ENCODE measurements around the gene NKAIN4. TPM values are rescaled to one million over a fixed set of nuclear protein-coding genes. Genes with fewer than 3 reads are reported as not detected.

Gene NKAIN4
- total and polyA plus RNA-seq, 4 donors: not detected

DNA sequence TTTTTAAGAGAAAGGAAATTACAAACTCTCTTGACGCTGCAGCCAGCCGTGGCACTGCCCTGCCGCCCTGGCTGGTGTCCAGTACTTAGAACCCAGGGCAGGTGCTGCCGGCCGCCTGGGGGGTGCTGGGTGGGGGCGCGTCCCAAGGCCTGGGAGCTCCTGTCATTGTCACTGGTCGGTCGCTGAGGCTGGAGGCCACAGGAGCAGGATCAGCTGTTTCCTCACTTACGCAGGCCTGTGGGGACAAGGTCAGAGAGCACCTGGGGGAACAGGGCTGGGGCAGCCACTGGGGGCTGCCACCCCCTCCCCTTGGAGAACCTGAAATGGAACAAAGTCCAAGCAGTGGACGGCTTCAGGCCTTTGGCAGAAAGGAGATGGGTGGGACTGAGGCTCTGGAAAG is 13.0 kb downstream of the NKAIN4 start:
- Histone ChIP-seq H3K27me3 (ENCODE audit: control insufficient read depth in 1 of 2, insufficient read depth in 2 of 2, low read length in 1 of 2) (no peaks in the 10 kb centered on the region), H3K4me1 (ENCODE audit: control insufficient read depth in 1 of 2, insufficient read depth in 2 of 2, low read length in 2 of 2) (no peaks in the 10 kb centered on the region), H3K9me3 (ENCODE audit: control insufficient read depth, low read length) (no peaks in the 10 kb centered on the region), H3K27ac (ENCODE audit: low read depth in 1 of 2, low read length in 2 of 2) (no peak overlapping the region), H3K36me3 (ENCODE audit: control insufficient read depth in 1 of 2, insufficient read depth in 2 of 2, low read length in 1 of 2) (no peaks in the 10 kb centered on the region), H3K4me3 (ENCODE audit: low read length in 2 of 2) (no peak overlapping the region)
- DNase-seq (no peak), ATAC-seq (ENCODE audit: low FRiP score) (no peak)
- intact Hi-C loops (cut with DNase I): no loop called here
- WGBS, 2 donors: 23 to 35% methylated on average over 11 of the region's 11 CpGs

DNA sequence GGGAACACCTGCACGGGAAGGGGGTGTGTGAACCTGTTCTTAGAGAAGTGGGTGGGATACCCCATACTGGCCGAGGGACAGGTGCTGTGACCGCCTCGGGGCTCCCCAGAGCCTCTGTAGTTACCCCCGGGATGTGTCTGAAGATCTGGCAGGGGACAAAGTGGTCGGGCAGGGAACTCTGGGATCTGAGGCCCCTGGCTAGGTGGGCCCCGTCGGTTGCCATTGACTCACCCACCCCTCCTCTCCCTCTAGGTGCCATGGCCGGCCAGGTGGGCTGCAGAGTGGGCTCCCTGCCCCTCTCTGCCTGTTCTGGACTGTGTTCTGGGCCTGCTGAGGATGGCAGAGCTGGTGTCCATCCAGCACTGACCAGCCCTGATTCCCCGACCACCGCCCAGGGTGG is 14.3 kb downstream of the NKAIN4 start:
- Histone ChIP-seq H3K27me3 (ENCODE audit: control insufficient read depth in 1 of 2, insufficient read depth in 2 of 2, low read length in 1 of 2) (no peaks in the 10 kb centered on the region), H3K4me3 (ENCODE audit: low read length in 2 of 2) (no peak overlapping the region), H3K27ac (ENCODE audit: low read depth in 1 of 2, low read length in 2 of 2) (no peak overlapping the region), H3K4me1 (ENCODE audit: control insufficient read depth in 1 of 2, insufficient read depth in 2 of 2, low read length in 2 of 2) (no peaks in the 10 kb centered on the region), H3K9me3 (ENCODE audit: control insufficient read depth, low read length) (no peaks in the 10 kb centered on the region), H3K36me3 (ENCODE audit: control insufficient read depth in 1 of 2, insufficient read depth in 2 of 2, low read length in 1 of 2) (no peaks in the 10 kb centered on the region)
- no peak for ATAC-seq (ENCODE audit: low FRiP score)
- 91% methylated on average over 11 of the region's 11 CpGs for WGBS, 2 donors
- intact Hi-C loops (cut with DNase I): no loop called here
- DNase-seq: no peak

- DNase-seq: no peak
- Histone ChIP-seq H3K4me3 (ENCODE audit: low read length in 2 of 2) (no peak overlapping the region), H3K4me1 (ENCODE audit: control insufficient read depth in 1 of 2, insufficient read depth in 2 of 2, low read length in 2 of 2) (no peaks in the 10 kb centered on the region), H3K36me3 (ENCODE audit: control insufficient read depth in 1 of 2, insufficient read depth in 2 of 2, low read length in 1 of 2) (no peaks in the 10 kb centered on the region), H3K27ac (ENCODE audit: low read depth in 1 of 2, low read length in 2 of 2) (no peak overlapping the region), H3K27me3 (ENCODE audit: control insufficient read depth in 1 of 2, insufficient read depth in 2 of 2, low read length in 1 of 2) (no peaks in the 10 kb centered on the region), H3K9me3 (ENCODE audit: control insufficient read depth, low read length) (no peaks in the 10 kb centered on the region)
- intact Hi-C loops (cut with DNase I): no loop called here
- no peak for ATAC-seq (ENCODE audit: low FRiP score)
- 90 to 91% methylated on average over 29 to 30 of the region's 30 CpGs for WGBS, 2 donors
These were observed 14.8 kb downstream of the NKAIN4 start for GRCh38 chr20:63239431-63239830.

GRCh38 chr20:63238514-63239125 is 15.6 kb downstream of the NKAIN4 start:
- WGBS, 2 donors: 69 to 74% methylated on average over 16 of the region's 16 CpGs
- Histone ChIP-seq H3K4me1 (ENCODE audit: control insufficient read depth in 1 of 2, insufficient read depth in 2 of 2, low read length in 2 of 2) (no peaks in the 10 kb centered on the region), H3K27ac (ENCODE audit: low read depth in 1 of 2, low read length in 2 of 2) (no peak overlapping the region), H3K27me3 (ENCODE audit: control insufficient read depth in 1 of 2, insufficient read depth in 2 of 2, low read length in 1 of 2) (no peaks in the 10 kb centered on the region), H3K36me3 (ENCODE audit: control insufficient read depth in 1 of 2, insufficient read depth in 2 of 2, low read length in 1 of 2) (no peaks in the 10 kb centered on the region), H3K9me3 (ENCODE audit: control insufficient read depth, low read length) (no peaks in the 10 kb centered on the region), H3K4me3 (ENCODE audit: low read length in 2 of 2) (no peak overlapping the region)
- ATAC-seq (ENCODE audit: low FRiP score) (no peak), DNase-seq (no peak)
- intact Hi-C loops (cut with DNase I): no loop called here

GRCh38 chr20:63238031-63238430 is 16.2 kb downstream of the NKAIN4 start:
- 76 to 84% methylated on average over 10 of the region's 10 CpGs for WGBS, 2 donors
- ATAC-seq (ENCODE audit: low FRiP score) (no peak), DNase-seq (no peak)
- no peaks in the 10 kb centered on the region for H3K27me3 ChIP-seq (ENCODE audit: control insufficient read depth in 1 of 2, insufficient read depth in 2 of 2, low read length in 1 of 2)
- H3K4me1 ChIP-seq (ENCODE audit: control insufficient read depth in 1 of 2, insufficient read depth in 2 of 2, low read length in 2 of 2): no peaks in the 10 kb centered on the region
- no peak overlapping the region for H3K27ac ChIP-seq (ENCODE audit: low read depth in 1 of 2, low read length in 2 of 2)
- H3K4me3 ChIP-seq (ENCODE audit: low read length in 2 of 2): no peak overlapping the region
- no peaks in the 10 kb centered on the region for H3K36me3 ChIP-seq (ENCODE audit: control insufficient read depth in 1 of 2, insufficient read depth in 2 of 2, low read length in 1 of 2)
- H3K9me3 ChIP-seq (ENCODE audit: control insufficient read depth, low read length): no peaks in the 10 kb centered on the region
- intact Hi-C loops (cut with DNase I): no loop called here

GRCh38 chr20:63236116-63236837 is 18.0 kb downstream of the NKAIN4 start:
- WGBS, 2 donors: 86 to 89% methylated on average over 23 to 26 of the region's 26 CpGs
- Histone ChIP-seq H3K9me3 (ENCODE audit: control insufficient read depth, low read length) (no peaks in the 10 kb centered on the region), H3K4me1 (ENCODE audit: control insufficient read depth in 1 of 2, insufficient read depth in 2 of 2, low read length in 2 of 2) (no peaks in the 10 kb centered on the region), H3K27me3 (ENCODE audit: control insufficient read depth in 1 of 2, insufficient read depth in 2 of 2, low read length in 1 of 2) (no peaks in the 10 kb centered on the region), H3K36me3 (ENCODE audit: control insufficient read depth in 1 of 2, insufficient read depth in 2 of 2, low read length in 1 of 2) (no peaks in the 10 kb centered on the region), H3K4me3 (ENCODE audit: low read length in 2 of 2) (no peak overlapping the region), H3K27ac (ENCODE audit: low read depth in 1 of 2, low read length in 2 of 2) (no peak overlapping the region)
- DNase-seq (no peak), ATAC-seq (ENCODE audit: low FRiP score) (no peak)
- intact Hi-C loops (cut with DNase I): no loop called here

DNA sequence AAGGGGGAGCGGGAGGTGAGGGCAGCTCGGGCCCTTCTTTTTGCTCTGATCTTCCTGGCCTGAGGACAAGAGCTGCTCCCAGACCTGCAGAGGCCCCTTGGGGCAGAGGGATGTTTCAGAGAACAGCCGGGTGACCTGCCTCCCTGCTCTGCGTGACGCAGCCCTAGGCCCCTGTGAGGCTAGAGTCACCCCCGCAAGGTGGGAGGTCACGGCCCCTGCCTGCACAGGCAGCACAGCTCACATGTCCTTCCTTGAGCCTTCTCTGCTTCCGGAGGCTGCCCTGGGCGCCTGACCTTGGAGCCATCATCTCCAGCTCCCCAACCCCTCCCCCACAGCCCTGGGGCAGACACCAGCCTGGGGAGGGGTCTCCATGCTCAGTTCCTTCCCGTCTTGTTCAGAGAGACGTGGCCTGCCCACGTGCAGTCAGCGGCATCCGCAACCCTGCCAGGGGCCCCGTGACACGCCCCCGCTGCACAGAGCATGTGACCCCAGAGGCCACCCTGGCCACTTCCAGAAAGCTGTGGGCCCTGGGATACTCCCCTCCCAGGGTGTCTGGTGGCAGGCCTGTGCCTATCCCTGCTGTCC is 18.8 kb downstream of the NKAIN4 start, which contains the start of gene BIRC7:
BIRC7 (plus strand) TSS at position 507 of the 585 bp plus-strand sequence. CDS start 192 bp downstream, outside the sequence.
- Histone ChIP-seq H3K27ac (ENCODE audit: low read depth in 1 of 2, low read length in 2 of 2) (no peak within 1 kb of the TSS), H3K9me3 (ENCODE audit: control insufficient read depth, low read length) (no peaks in the 10 kb centered on the region), H3K36me3 (ENCODE audit: control insufficient read depth in 1 of 2, insufficient read depth in 2 of 2, low read length in 1 of 2) (no peaks in the 10 kb centered on the region), H3K4me3 (ENCODE audit: low read length in 2 of 2) (no peak within 1 kb of the TSS), H3K4me1 (ENCODE audit: control insufficient read depth in 1 of 2, insufficient read depth in 2 of 2, low read length in 2 of 2) (no peaks in the 10 kb centered on the region), H3K27me3 (ENCODE audit: control insufficient read depth in 1 of 2, insufficient read depth in 2 of 2, low read length in 1 of 2) (no peaks in the 10 kb centered on the region)
- WGBS, 2 donors: 55 to 59% methylated on average over 15 to 17 of the region's 17 CpGs
- no peak for DNase-seq
- no peak for ATAC-seq (ENCODE audit: low FRiP score)
- intact Hi-C loops (cut with DNase I): no loop called here

GRCh38 chr20:63234693-63235398 is 19.4 kb downstream of the NKAIN4 start:
- no peaks in the 10 kb centered on the region for H3K27me3 ChIP-seq (ENCODE audit: control insufficient read depth in 1 of 2, insufficient read depth in 2 of 2, low read length in 1 of 2)
- H3K4me3 ChIP-seq (ENCODE audit: low read length in 2 of 2): no peak overlapping the region
- DNase-seq: no peak
- H3K36me3 ChIP-seq (ENCODE audit: control insufficient read depth in 1 of 2, insufficient read depth in 2 of 2, low read length in 1 of 2): no peaks in the 10 kb centered on the region
- 15% methylated on average over 20 of the region's 20 CpGs for WGBS, 2 donors
- H3K4me1 ChIP-seq (ENCODE audit: control insufficient read depth in 1 of 2, insufficient read depth in 2 of 2, low read length in 2 of 2): no peaks in the 10 kb centered on the region
- H3K9me3 ChIP-seq (ENCODE audit: control insufficient read depth, low read length): no peaks in the 10 kb centered on the region
- no peak overlapping the region for H3K27ac ChIP-seq (ENCODE audit: low read depth in 1 of 2, low read length in 2 of 2)
- ATAC-seq (ENCODE audit: low FRiP score): no peak
- intact Hi-C loops (cut with DNase I): loop anchor here in 1 of 2 donors (5.0 kb wide), 1 partner anchor 178 kb away; no protein-coding TSS in a partner anchor

Data from aorta (tissue), 5 donors.